GM21576 (cell line): ENCODE results near the gene IKBKE.
A peak's percentile ranks its signal among the peaks of the same experiment; 100 is the strongest.

ENCODE experiments used
- ATAC-seq: cut with Tn5 transposase; IDR thresholded peaks from one replicate; pipeline ENCODE4 v1.9.1; 2021; ENCODE audit warnings: mild to moderate bottlenecking, moderate library complexity; ENCODE audit not compliant: unreplicated experiment

The IKBKE gene

GRCh38 chr1:206495011-206495461, 24.8 kb downstream of the IKBKE start:
- no peak for ATAC-seq

- ATAC-seq: no peak
Measured at GRCh38 chr1:206495493-206496046, 25.3 kb downstream of the IKBKE start.

GRCh38 chr1:206496131-206496793, 26.0 kb downstream of the IKBKE start:
- ATAC-seq: peak; percentile 65

GRCh38 chr1:206497363-206497762, 27.1 kb downstream of the IKBKE start:
- ATAC-seq: no peak

- no peak for ATAC-seq
Measured at GRCh38 chr1:206497774-206498173, 27.5 kb downstream of the IKBKE start.

- ATAC-seq: no peak
Measured at GRCh38 chr1:206498685-206499084, 28.4 kb downstream of the IKBKE start.

GRCh38 chr1:206500046-206500445, 29.8 kb downstream of the IKBKE start:
- no peak for ATAC-seq

- ATAC-seq: no peak
Measured at GRCh38 chr1:206501881-206502280, 31.6 kb downstream of the IKBKE start.

GRCh38 chr1:206502403-206502802, 32.1 kb downstream of the IKBKE start:
- ATAC-seq: no peak

- no peak for ATAC-seq
Measured at GRCh38 chr1:206502812-206503211, 32.5 kb downstream of the IKBKE start.

- peak; percentile 48 for ATAC-seq
Measured at GRCh38 chr1:206503591-206504362, 33.5 kb downstream of the IKBKE start.

- ATAC-seq: no peak
Measured at GRCh38 chr1:206504363-206504713, 34.1 kb downstream of the IKBKE start.

GRCh38 chr1:206505702-206506355, 35.6 kb downstream of the IKBKE start:
- ATAC-seq: no peak

- peak; percentile 21 for ATAC-seq
Measured at GRCh38 chr1:206506405-206507283, 36.4 kb downstream of the IKBKE start.

- peak; percentile 53 for ATAC-seq
Measured at GRCh38 chr1:206507284-206508129, 37.2 kb downstream of the IKBKE start, which contains the start of gene RASSF5. Gene RASSF5 (plus strand): TSS chr1:206507531. CDS start chr1:206507603, 72 bp downstream.

GRCh38 chr1:206508130-206508889, 38.0 kb downstream of the IKBKE start:
- ATAC-seq: no peak

GRCh38 chr1:206508956-206509355, 38.7 kb downstream of the IKBKE start:
- no peak for ATAC-seq

GRCh38 chr1:206509612-206510257, 39.5 kb downstream of the IKBKE start:
- ATAC-seq: no peak
